ENCODE results near the gene LTBP1. TPM values are rescaled to one million over a fixed set of nuclear protein-coding genes. Genes with fewer than 3 reads are reported as not detected.

Gene LTBP1
- total RNA-seq, 2 experiments from 2014 or later, result 61.1 to 82.6 TPM

DNA sequence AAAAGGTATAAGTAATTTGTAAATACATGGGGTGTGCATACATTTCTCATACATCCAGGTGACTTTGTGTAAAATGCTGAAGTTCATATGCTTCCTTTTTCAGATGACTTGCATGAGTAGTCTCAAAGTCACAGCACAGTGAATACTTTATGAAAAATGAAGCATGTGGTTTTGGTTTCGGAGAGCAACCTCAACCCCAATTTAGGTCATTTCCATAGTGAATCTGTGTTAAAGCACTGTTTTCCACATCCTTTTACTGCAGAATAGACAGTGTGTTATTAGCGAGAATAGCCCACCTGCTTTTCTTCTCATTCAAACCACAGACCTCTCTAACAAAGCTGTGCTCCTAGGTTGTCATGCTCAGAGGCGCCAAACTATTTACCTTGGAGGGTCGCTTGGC, 325.2 kb downstream of the LTBP1 start:
- Histone ChIP-seq H3K79me2 (ENCODE audit: insufficient read depth, low read depth, low read length) (no peaks in the 10 kb centered on the region), H4K20me1 (ENCODE audit: insufficient read depth, low read length) (no peaks in the 10 kb centered on the region), H3K4me2 (ENCODE audit: low read length) (peak overlapping the region; percentile 51), H3K4me3 (ENCODE audit: low read depth, low read length, poor library complexity, severe bottlenecking) (no peak overlapping the region), H3K4me1 (ENCODE audit: insufficient read depth, low read length, poor library complexity, severe bottlenecking) (peaks cover 29% of the 10 kb centered on the region), H3K36me3 (ENCODE audit: insufficient read depth, low read length) (peaks cover 89% of the 10 kb centered on the region), H3K9me3 (ENCODE audit: low read length) (peaks cover 20% of the 10 kb centered on the region), H3K9me2 (ENCODE audit: insufficient read depth, low read length) (no peaks in the 10 kb centered on the region), H2AFZ (ENCODE audit: low read length) (no peak overlapping the region), H3K27ac (ENCODE audit: low read depth, low read length, poor library complexity, severe bottlenecking) (peak overlapping the region; percentile 58)
- peak; percentile 89 for DNase-seq (ENCODE audit: low spot score)
- no peak for TF ChIP-seq EZH2phosphoT487 (IDR thresholded peaks at IDR 0.05; ENCODE audit: borderline replicate concordance, low read depth, low read length)
- ChIA-PET CTCF (ENCODE audit: unreplicated experiment) (no interaction called here), POLR2A (interaction anchor here (0.6 kb wide), 1 partner anchor 963 kb away, joined by 4 read pairs; no protein-coding TSS in a partner anchor)
- no TSS peak for BruUV-seq (replicated peaks)
- intact Hi-C loops (cut with micrococcal nuclease; ENCODE audit: unreplicated experiment), result loop anchor here (5.0 to 10.0 kb wide), 2 partner anchors 235 to 323 kb away; partner anchors contain the start of gene FAM98A

DNA sequence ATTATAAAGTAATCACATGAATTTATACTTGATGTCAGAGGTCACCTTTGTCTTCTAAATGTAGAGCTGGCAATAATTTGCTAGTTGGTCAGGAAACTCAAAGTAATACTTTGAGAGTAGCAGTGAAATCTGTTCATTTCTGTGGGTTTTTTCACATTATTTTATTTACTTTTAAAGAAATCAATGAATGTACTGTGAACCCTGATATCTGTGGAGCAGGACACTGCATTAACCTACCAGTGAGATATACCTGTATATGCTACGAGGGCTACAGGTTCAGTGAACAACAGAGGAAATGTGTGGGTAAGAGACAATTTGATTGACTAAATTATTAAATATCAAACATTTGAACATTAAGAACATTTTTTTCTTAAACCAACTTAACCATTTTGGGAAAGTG, 326.7 kb downstream of the LTBP1 start:
- H3K9me3 ChIP-seq (ENCODE audit: low read length), result 0 out of 2 replicates have a peak, but pooled peaks cover 6% of the 10 kb centered on the region
- no peak overlapping the region for H3K4me2 ChIP-seq (ENCODE audit: low read length)
- ChIA-PET POLR2A (interaction anchor here (1.2 kb wide), 1 partner anchor 155 kb away, joined by 3 read pairs; no protein-coding TSS in a partner anchor), CTCF (ENCODE audit: unreplicated experiment) (no interaction called here)
- BruUV-seq (replicated peaks), result no TSS peak
- no peak overlapping the region for H3K4me3 ChIP-seq (ENCODE audit: low read depth, low read length, poor library complexity, severe bottlenecking)
- intact Hi-C loops (cut with micrococcal nuclease; ENCODE audit: unreplicated experiment), result loop anchor here (5.0 to 10.0 kb wide), 2 partner anchors 236 to 321 kb away; partner anchors contain the start of gene FAM98A
- peaks cover 29% of the 10 kb centered on the region for H3K4me1 ChIP-seq (ENCODE audit: insufficient read depth, low read length, poor library complexity, severe bottlenecking)
- no peaks in the 10 kb centered on the region for H4K20me1 ChIP-seq (ENCODE audit: insufficient read depth, low read length)
- H3K9me2 ChIP-seq (ENCODE audit: insufficient read depth, low read length), result no peaks in the 10 kb centered on the region
- no peaks in the 10 kb centered on the region for H3K79me2 ChIP-seq (ENCODE audit: insufficient read depth, low read depth, low read length)
- H3K27ac ChIP-seq (ENCODE audit: low read depth, low read length, poor library complexity, severe bottlenecking), result no peak overlapping the region
- H3K36me3 ChIP-seq (ENCODE audit: insufficient read depth, low read length), result peaks cover 86% of the 10 kb centered on the region
- DNase-seq (ENCODE audit: low spot score), result no peak
- H2AFZ ChIP-seq (ENCODE audit: low read length), result no peak overlapping the region
- TF ChIP-seq EZH2phosphoT487 (IDR thresholded peaks at IDR 0.05; ENCODE audit: borderline replicate concordance, low read depth, low read length), result no peak
- TF ChIP-seq, protein P1, sequence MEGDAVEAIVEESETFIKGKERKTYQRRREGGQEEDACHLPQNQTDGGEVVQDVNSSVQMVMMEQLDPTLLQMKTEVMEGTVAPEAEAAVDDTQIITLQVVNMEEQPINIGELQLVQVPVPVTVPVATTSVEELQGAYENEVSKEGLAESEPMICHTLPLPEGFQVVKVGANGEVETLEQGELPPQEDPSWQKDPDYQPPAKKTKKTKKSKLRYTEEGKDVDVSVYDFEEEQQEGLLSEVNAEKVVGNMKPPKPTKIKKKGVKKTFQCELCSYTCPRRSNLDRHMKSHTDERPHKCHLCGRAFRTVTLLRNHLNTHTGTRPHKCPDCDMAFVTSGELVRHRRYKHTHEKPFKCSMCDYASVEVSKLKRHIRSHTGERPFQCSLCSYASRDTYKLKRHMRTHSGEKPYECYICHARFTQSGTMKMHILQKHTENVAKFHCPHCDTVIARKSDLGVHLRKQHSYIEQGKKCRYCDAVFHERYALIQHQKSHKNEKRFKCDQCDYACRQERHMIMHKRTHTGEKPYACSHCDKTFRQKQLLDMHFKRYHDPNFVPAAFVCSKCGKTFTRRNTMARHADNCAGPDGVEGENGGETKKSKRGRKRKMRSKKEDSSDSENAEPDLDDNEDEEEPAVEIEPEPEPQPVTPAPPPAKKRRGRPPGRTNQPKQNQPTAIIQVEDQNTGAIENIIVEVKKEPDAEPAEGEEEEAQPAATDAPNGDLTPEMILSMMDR (conservative IDR thresholded peaks at IDR 0.05; ENCODE audit: low read length), result no peak

DNA sequence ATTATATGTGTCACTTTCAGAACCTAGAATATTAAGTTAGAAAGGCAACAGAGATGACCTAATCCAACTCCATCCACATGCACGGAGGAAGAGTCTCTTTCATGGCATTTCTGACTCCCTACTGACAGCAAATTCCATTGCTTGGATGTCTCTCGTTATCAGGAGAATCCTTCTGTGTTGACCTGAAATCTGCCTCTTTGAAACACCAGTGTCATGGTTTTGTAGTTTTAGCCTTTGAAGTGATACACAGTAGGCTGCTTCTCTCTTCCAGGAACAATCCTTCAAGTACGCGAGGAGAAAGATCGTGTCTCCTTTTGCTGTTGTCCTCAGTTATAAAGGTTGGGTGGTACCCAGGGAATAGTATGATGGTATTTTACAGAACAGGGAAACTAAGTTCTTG, 327.8 kb downstream of the LTBP1 start:
- intact Hi-C loops (cut with micrococcal nuclease; ENCODE audit: unreplicated experiment), result loop anchor here (5.0 to 10.0 kb wide), 2 partner anchors 237 to 320 kb away; partner anchors contain the start of gene FAM98A
- Histone ChIP-seq H3K9me2 (ENCODE audit: insufficient read depth, low read length) (no peaks in the 10 kb centered on the region), H3K36me3 (ENCODE audit: insufficient read depth, low read length) (peaks cover 86% of the 10 kb centered on the region), H3K9me3 (ENCODE audit: low read length) (no peaks in the 10 kb centered on the region), H3K27ac (ENCODE audit: low read depth, low read length, poor library complexity, severe bottlenecking) (no peak overlapping the region), H3K4me2 (ENCODE audit: low read length) (no peak overlapping the region), H3K79me2 (ENCODE audit: insufficient read depth, low read depth, low read length) (no peaks in the 10 kb centered on the region), H2AFZ (ENCODE audit: low read length) (no peak overlapping the region), H3K4me3 (ENCODE audit: low read depth, low read length, poor library complexity, severe bottlenecking) (no peak overlapping the region), H3K4me1 (ENCODE audit: insufficient read depth, low read length, poor library complexity, severe bottlenecking) (peaks cover 29% of the 10 kb centered on the region), H4K20me1 (ENCODE audit: insufficient read depth, low read length) (no peaks in the 10 kb centered on the region)
- ChIA-PET POLR2A (no interaction called here), CTCF (ENCODE audit: unreplicated experiment) (no interaction called here)
- TF ChIP-seq EZH2phosphoT487 (IDR thresholded peaks at IDR 0.05; ENCODE audit: borderline replicate concordance, low read depth, low read length), result no peak
- TF ChIP-seq, protein P1 (conservative IDR thresholded peaks at IDR 0.05; ENCODE audit: low read length), result no peak
- no peak for DNase-seq (ENCODE audit: low spot score)
- no TSS peak for BruUV-seq (replicated peaks)
